A549 (cell line): Measurements from ENCODE around the gene PCED1B.

Experiments
- BHLHE40 ChIP-seq: IDR thresholded peaks from 2 replicates; pipeline ENCODE4 v1.6.1; 2012; ENCODE audit warnings: low read depth, low read length, inconsistent platforms
- CTCF ChIP-seq: fragments of >200 bp; sonication (Bioruptor Twin); formaldehyde crosslinking; IDR thresholded peaks from 3 replicates; pipeline ENCODE4 v1.5.1; 2016
- KDM5A ChIP-seq: fragments of 200-600 bp; sonication (generic); IDR thresholded peaks from 2 replicates; pipeline ENCODE4 v1.6.1; 2016; ENCODE audit warnings: antibody characterized with exemption, mild to moderate bottlenecking
- PBX3 ChIP-seq: IDR thresholded peaks from 2 replicates; pipeline ENCODE4 v1.6.1; 2012
- POLR2A ChIP-seq: IDR thresholded peaks from 2 replicates; pipeline ENCODE4 v1.6.1; 2012; ENCODE audit warnings: mild to moderate bottlenecking, low read length
- RAD21 ChIP-seq, 2 experiments: fragments of >200 bp in 1 of 2; sonication (Bioruptor Twin) in 1 of 2; formaldehyde crosslinking in 1 of 2; IDR thresholded peaks in 1 of 2; conservative IDR thresholded peaks in 1 of 2; 2 replicates in 1 of 2; 3 replicates in 1 of 2; pipeline ENCODE4 v1.6.1; 2012 to 2018; ENCODE audit warnings: inconsistent platforms in 1 of 2
- RFX5 ChIP-seq: fragments of 450-650 bp; IDR thresholded peaks from 2 replicates; pipeline ENCODE4 v1.7.1; 2014; ENCODE audit warnings: antibody characterized with exemption, mild to moderate bottlenecking, moderate library complexity
- SMC3 ChIP-seq: fragments of >200 bp; sonication (Bioruptor Twin); formaldehyde crosslinking; IDR thresholded peaks from 3 replicates; pipeline ENCODE4 v1.6.1; 2018; ENCODE audit warnings: inconsistent platforms
- ZNF302 ChIP-seq: fragments of 250-450 bp; sonication (Bioruptor Pico); IDR thresholded peaks from 2 replicates; pipeline ENCODE4 v1.9.0; 2021; ENCODE audit warnings: inconsistent platforms, mild to moderate bottlenecking, moderate library complexity

- TF ChIP-seq CTCF: no peak
- TF ChIP-seq RFX5: no peak; the same call in 1 of the 2 replicates
- no peak; the same call in none of the 2 replicates for TF ChIP-seq ZNF302
- TF ChIP-seq RAD21 (conservative IDR thresholded peaks at IDR 0.05 in 1 of 2, IDR thresholded peaks at IDR 0.05 in 1 of 2): peak; percentile 41 to 48; a peak in 4 of 5 replicates
- TF ChIP-seq PBX3: no peak
- peak; percentile 44 for TF ChIP-seq POLR2A
- TF ChIP-seq SMC3: no peak; the same call in 1 of the 3 replicates
- no peak for TF ChIP-seq KDM5A
- TF ChIP-seq BHLHE40: no peak
Measured at GRCh38 chr12:47223031-47223847, 143.8 kb downstream of the PCED1B start.
